HL-60 (cell line): ENCODE results near the gene ISG15.
A peak's percentile ranks its signal among the peaks of the same experiment; 100 is the strongest.
"Not testable (repeated sequence)": the region's sequence is repeated elsewhere in the genome, so short reads cannot be mapped to it uniquely, and the experiment has no call there.

Experiments used
- DNase-seq, 2 experiments: peaks; one replicate each; pipeline ENCODE4 v3.0.0-alpha.2; 2010 to 2020; ENCODE audit warnings: low read depth in 1 of 2, low spot score in 1 of 2
- H3K27ac ChIP-seq: fragments of 250-450 bp; sonication (Bioruptor Pico); replicated peaks from 2 replicates; pipeline ENCODE4 v1.5.1; 2020; ENCODE audit warnings: mild to moderate bottlenecking, moderate library complexity
- H3K27me3 ChIP-seq: fragments of 250-450 bp; sonication (Bioruptor Pico); 2 replicates; pipeline ENCODE4 v1.5.1; 2021; ENCODE audit warnings: mild to moderate bottlenecking, moderate library complexity; ENCODE audit not compliant: insufficient read depth, poor library complexity, severe bottlenecking
- H3K4me3 ChIP-seq: replicated peaks from 2 replicates; pipeline ENCODE4 v1.5.1; 2011; ENCODE audit warnings: mild to moderate bottlenecking, control low read depth, low read length; ENCODE audit not compliant: insufficient read depth
- CTCF ChIP-seq: IDR thresholded peaks from one replicate; pipeline ENCODE4 v1.5.1; 2011; ENCODE audit warnings: low read length, control low read depth, inconsistent platforms; ENCODE audit not compliant: insufficient read depth
- GABPA ChIP-seq: IDR thresholded peaks from 2 replicates; pipeline ENCODE4 v1.6.1; 2012; ENCODE audit warnings: low read depth
- POLR2AphosphoS5 ChIP-seq: IDR thresholded peaks from 2 replicates; pipeline ENCODE4 v1.6.1; 2012; ENCODE audit warnings: low read depth
- REST ChIP-seq: IDR thresholded peaks from 2 replicates; pipeline ENCODE4 v1.6.1; 2012; ENCODE audit warnings: low read depth; ENCODE audit not compliant: insufficient replicate concordance
- SPI1 ChIP-seq: IDR thresholded peaks from 2 replicates; pipeline ENCODE4 v1.6.1; 2012; ENCODE audit warnings: low read depth, mild to moderate bottlenecking, borderline replicate concordance

Gene ISG15

GRCh38 chr1:975896-976683 is 37.2 kb upstream of the ISG15 start:
- DNase-seq: peak in 1 of 2 experiments; percentile 68
- Histone ChIP-seq H3K27me3 (peaks cover 27% of the 10 kb centered on the region), H3K4me3 (no peak overlapping the region), H3K27ac (no peak overlapping the region)
- TF ChIP-seq REST: no peak
- TF ChIP-seq CTCF: peak; percentile 22
- no peak; the same call in 1 of the 2 replicates for TF ChIP-seq SPI1

- DNase-seq, H3K4me3 ChIP-seq, H3K27ac ChIP-seq: not testable (repeated sequence)
- peaks cover 21% of the 10 kb centered on the region for H3K27me3 ChIP-seq
Observed at GRCh38 chr1:976791-977190, 36.5 kb upstream of the ISG15 start.

GRCh38 chr1:978069-978834 is 35.0 kb upstream of the ISG15 start:
- DNase-seq: no peak
- Histone ChIP-seq H3K4me3 (no peak overlapping the region), H3K27ac (no peak overlapping the region), H3K27me3 (peaks cover 25% of the 10 kb centered on the region)
- TF ChIP-seq REST (no peak), CTCF (no peak), SPI1 (no peak), POLR2AphosphoS5 (no peak), GABPA (no peak)

GRCh38 chr1:978835-979743 is 34.2 kb upstream of the ISG15 start:
- no peak for DNase-seq
- TF ChIP-seq SPI1: no peak
- no peak for TF ChIP-seq GABPA
- TF ChIP-seq CTCF: no peak
- TF ChIP-seq REST: no peak
- TF ChIP-seq POLR2AphosphoS5: no peak
- Histone ChIP-seq H3K27me3 (peaks cover 30% of the 10 kb centered on the region), H3K4me3 (no peak overlapping the region), H3K27ac (no peak overlapping the region)
